Colonic mucosa (tissue), 4 donors: ENCODE results near the gene G6PC3. TPM values are rescaled to one million over a fixed set of nuclear protein-coding genes. Genes with fewer than 3 reads are reported as not detected.

ENCODE experiments used
- DNase-seq: peaks from one replicate; pipeline ENCODE4 v3.0.0-alpha.2; 2020
- H3K27ac ChIP-seq: fragments of 200-600 bp; one replicate; pipeline ENCODE4 v1.8.0; 2021
- H3K27me3 ChIP-seq: fragments of 200-600 bp; one replicate; pipeline ENCODE4 v1.8.0; 2021
- H3K36me3 ChIP-seq: fragments of 200-600 bp; one replicate; pipeline ENCODE4 v1.8.0; 2021
- H3K4me1 ChIP-seq: fragments of 200-600 bp; one replicate; pipeline ENCODE4 v1.8.0; 2021; ENCODE audit warnings: mild to moderate bottlenecking
- H3K4me3 ChIP-seq: fragments of 200-600 bp; one replicate; pipeline ENCODE4 v1.8.0; 2021
- H3K9ac ChIP-seq, 2 donors: one replicate each; pipeline ENCODE4 v1.7.0; 2013; ENCODE audit warnings: control low read depth in 2 of 2, low read depth in 2 of 2, low read length in 2 of 2
- H3K9me3 ChIP-seq: fragments of 200-600 bp; one replicate; pipeline ENCODE4 v1.8.0; 2021
- CTCF ChIP-seq: fragments of 200-600 bp; IDR thresholded peaks from one replicate; pipeline ENCODE4 v1.8.0; 2022; ENCODE audit warnings: antibody characterized with exemption, mild to moderate bottlenecking
- intact Hi-C: fragments of 100-400 bp; cut with DNase I; formaldehyde crosslinking; loops from one replicate; pipeline ENCODE4 v1.14.1; 2022
- total RNA-seq, 2 donors: library from RNA; stranded (reverse); fragmentation: NEBNext Ultra II Directional in 1 of 2; extraction: Animal tissue kit (Norgen Biotek cat#: 25700) in 1 of 2; gene quantifications; one replicate each; pipeline ENCODE4 v1.2.1, GENCODE V29; 2021
- donor health status: healthy.
- donor health status: DM: no; HTN: no; CAD: no.
- donor health status: DM: no; HTN: no; CAD: no.

The G6PC3 gene
- total RNA-seq, 2 donors from 2014 or later, result 28.3 to 44.7 TPM

- Histone ChIP-seq H3K36me3 (no peaks in the 10 kb centered on the region), H3K27me3 (no peaks in the 10 kb centered on the region), H3K9ac (no peak overlapping the region), H3K4me1 (no peaks in the 10 kb centered on the region), H3K9me3 (no peaks in the 10 kb centered on the region), H3K4me3 (no peak overlapping the region), H3K27ac (no peak overlapping the region)
- intact Hi-C loops, result no loop called here
- no peak for TF ChIP-seq CTCF
- no peak for DNase-seq
Observed at GRCh38 chr17:44063704-44064639, 6.6 kb upstream of the G6PC3 start.

GRCh38 chr17:44065668-44066203, 4.8 kb upstream of the G6PC3 start:
- H3K4me3 ChIP-seq, result peak overlapping the region; percentile 67
- TF ChIP-seq CTCF, result no peak
- H3K27me3 ChIP-seq, result no peaks in the 10 kb centered on the region
- H3K4me1 ChIP-seq, result no peaks in the 10 kb centered on the region
- no peaks in the 10 kb centered on the region for H3K9me3 ChIP-seq
- H3K9ac ChIP-seq, result peak overlapping the region; percentile 60 to 94
- no peak for DNase-seq
- H3K36me3 ChIP-seq, result no peaks in the 10 kb centered on the region
- intact Hi-C loops, result no loop called here
- peak overlapping the region; percentile 91 for H3K27ac ChIP-seq

- H3K9me3 ChIP-seq, result no peaks in the 10 kb centered on the region
- intact Hi-C loops, result no loop called here
- H3K4me1 ChIP-seq, result peaks cover under 1% of the 10 kb centered on the region
- H3K27me3 ChIP-seq, result no peaks in the 10 kb centered on the region
- no peak for TF ChIP-seq CTCF
- H3K27ac ChIP-seq, result peak within 1 kb of the TSS; percentile 91
- H3K9ac ChIP-seq, result peak within 1 kb of the TSS; percentile 60 to 94
- H3K36me3 ChIP-seq, result no peaks in the 10 kb centered on the region
- peak; percentile 95 for DNase-seq
- H3K4me3 ChIP-seq, result peak within 1 kb of the TSS; percentile 67
Observed at GRCh38 chr17:44066204-44066930, 4.2 kb upstream of the G6PC3 start, which contains the start of gene LSM12. Gene LSM12 (minus strand): TSS chr17:44066671. CDS start chr17:44066587, 84 bp downstream.

- Histone ChIP-seq H3K9ac (no peak overlapping the region), H3K36me3 (no peaks in the 10 kb centered on the region)
- no peak for TF ChIP-seq CTCF
Observed at GRCh38 chr17:44067545-44067940, 3.0 kb upstream of the G6PC3 start.

GRCh38 chr17:44069974-44070454, 521 bp upstream of the G6PC3 start:
- TF ChIP-seq CTCF, result no peak
- intact Hi-C loops, result loop anchor here (5.0 kb wide), 1 partner anchor 42 kb away; no protein-coding TSS in a partner anchor
- H3K4me3 ChIP-seq, result peak overlapping the region; percentile 71
- H3K4me1 ChIP-seq, result peaks cover 5% of the 10 kb centered on the region
- no peaks in the 10 kb centered on the region for H3K36me3 ChIP-seq
- no peaks in the 10 kb centered on the region for H3K9me3 ChIP-seq
- no peaks in the 10 kb centered on the region for H3K27me3 ChIP-seq
- DNase-seq, result no peak
- peak overlapping the region; percentile 90 for H3K27ac ChIP-seq
- peak overlapping the region; percentile 33 to 78 for H3K9ac ChIP-seq

More at GRCh38 chr17:44067545-44067940, 3.0 kb upstream of the G6PC3 start:
- H3K27me3 ChIP-seq, result no peaks in the 10 kb centered on the region
- H3K27ac ChIP-seq, result peak overlapping the region; percentile 91
- intact Hi-C loops, result no loop called here
- no peak overlapping the region for H3K4me3 ChIP-seq
- DNase-seq, result no peak
- H3K9me3 ChIP-seq, result no peaks in the 10 kb centered on the region
- H3K4me1 ChIP-seq, result peaks cover 5% of the 10 kb centered on the region
